Activated CD4-positive, alpha-beta T cell treated with anti-CD3 and anti-CD28 coated beads for 36 hours (primary cell): Measurements from ENCODE around the gene LCN10. TPM values are rescaled to one million over a fixed set of nuclear protein-coding genes. Genes with fewer than 3 reads are reported as not detected.
"Not testable (repeated sequence)": the region's sequence is repeated elsewhere in the genome, so short reads cannot be mapped to it uniquely, and the experiment has no call there.

Experiments
- ATAC-seq: fragments of 200-7000 bp; cut with Tn5 transposase; one replicate; pipeline ENCODE4 v1.10.0; 2021; ENCODE audit warnings: mild to moderate bottlenecking, moderate library complexity
- CTCF ChIA-PET: fragments of 350-600 bp; sonication (Branson Sonifier 250); formaldehyde crosslinking; loops from one replicate; lab custom pipeline; 2021; ENCODE audit warnings: antibody characterized with exemption; lab: Charles Lee
- POLR2A ChIA-PET: fragments of 350-600 bp; sonication (Branson Sonifier 250); formaldehyde crosslinking; loops from one replicate; lab custom pipeline; 2021; ENCODE audit warnings: antibody characterized with exemption, inconsistent platforms; lab: Charles Lee
- DNase-seq: peaks from one replicate; pipeline ENCODE4 v3.0.0-alpha.2; 2020
- H3K27ac Mint-ChIP-seq: one replicate; pipeline ENCODE4 v1.8.0; 2021; ENCODE audit warnings: mixed read lengths
- H3K27me3 Mint-ChIP-seq: one replicate; pipeline ENCODE4 v1.8.0; 2021; ENCODE audit warnings: mixed read lengths
- H3K36me3 Mint-ChIP-seq: one replicate; pipeline ENCODE4 v1.8.0; 2021; ENCODE audit warnings: low read depth, mixed read lengths
- H3K4me1 Mint-ChIP-seq: one replicate; pipeline ENCODE4 v1.8.0; 2021; ENCODE audit warnings: mixed read lengths
- H3K4me3 Mint-ChIP-seq: one replicate; pipeline ENCODE4 v1.8.0; 2021; ENCODE audit warnings: mild to moderate bottlenecking, moderate library complexity, mixed read lengths
- H3K9me3 Mint-ChIP-seq: one replicate; pipeline ENCODE4 v1.8.0; 2021; ENCODE audit warnings: low read depth, mixed read lengths
- intact Hi-C, 2 experiments: fragments of 100-400 bp; cut with DNase I in 1 of 2; cut with micrococcal nuclease in 1 of 2; formaldehyde crosslinking; loops; one replicate each; pipeline versions ENCODE4 v1.14.2 to v1.15.1; 2022 to 2024; cut with DNase I, micrococcal nuclease
- total RNA-seq, 2 experiments: library from RNA; stranded (reverse); gene quantifications; one replicate each; pipeline ENCODE4 v1.2.3, GENCODE V29; 2021

Gene LCN10
- total RNA-seq, 2 experiments from 2014 or later: 0.71 to 1.2 TPM

DNA sequence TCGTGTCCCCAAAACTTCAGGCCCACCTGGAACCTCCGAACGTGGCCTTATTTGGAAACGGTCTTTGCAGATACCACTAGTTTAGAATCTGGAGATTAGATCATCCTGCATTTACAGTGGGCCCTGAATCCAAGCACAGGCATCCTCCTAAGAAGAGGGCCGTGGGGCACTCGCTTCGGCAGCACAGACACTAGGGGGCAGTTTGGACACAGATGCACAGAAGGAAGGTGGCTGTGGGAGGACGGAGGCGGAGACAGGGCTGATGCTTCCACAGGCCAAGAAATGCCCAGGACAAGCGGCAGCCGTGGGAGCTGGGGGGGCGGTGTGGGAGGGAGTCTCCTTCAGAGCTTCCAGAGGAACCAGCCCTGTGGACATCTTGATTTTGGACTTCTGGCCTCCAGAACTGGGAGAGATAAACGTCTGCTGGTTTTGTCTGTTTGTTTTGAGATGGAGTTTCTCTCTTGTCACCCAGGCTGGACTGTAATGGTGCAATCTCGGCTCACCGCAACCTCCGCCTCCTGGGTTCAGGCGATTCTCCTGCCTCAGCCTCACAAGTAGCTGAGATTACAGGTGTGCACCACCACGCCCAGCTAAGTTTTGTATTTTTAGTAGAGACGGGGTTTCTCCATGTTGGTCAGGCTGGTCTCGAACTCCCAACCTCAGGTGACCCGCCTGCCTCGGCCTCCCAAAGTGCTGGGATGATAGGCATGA, 18.2 kb upstream of the LCN10 start:
- ATAC-seq: peak; percentile 34
- H3K4me1 Mint-ChIP-seq, H3K4me3 Mint-ChIP-seq, H3K9me3 Mint-ChIP-seq, H3K36me3 Mint-ChIP-seq, H3K27me3 Mint-ChIP-seq, intact Hi-C loops, H3K27ac Mint-ChIP-seq: not testable (repeated sequence)
- peak; percentile 58 for DNase-seq
- ChIA-PET POLR2A (interaction anchor here (0.6 kb wide), 1 partner anchor 10 kb away, joined by 3 read pairs; no protein-coding TSS in a partner anchor), CTCF (interaction anchor here (0.7 to 1.6 kb wide), 3 partner anchors 10 to 1257 kb away, joined by 3 to 4 read pairs (median 4); no protein-coding TSS in a partner anchor)

DNA sequence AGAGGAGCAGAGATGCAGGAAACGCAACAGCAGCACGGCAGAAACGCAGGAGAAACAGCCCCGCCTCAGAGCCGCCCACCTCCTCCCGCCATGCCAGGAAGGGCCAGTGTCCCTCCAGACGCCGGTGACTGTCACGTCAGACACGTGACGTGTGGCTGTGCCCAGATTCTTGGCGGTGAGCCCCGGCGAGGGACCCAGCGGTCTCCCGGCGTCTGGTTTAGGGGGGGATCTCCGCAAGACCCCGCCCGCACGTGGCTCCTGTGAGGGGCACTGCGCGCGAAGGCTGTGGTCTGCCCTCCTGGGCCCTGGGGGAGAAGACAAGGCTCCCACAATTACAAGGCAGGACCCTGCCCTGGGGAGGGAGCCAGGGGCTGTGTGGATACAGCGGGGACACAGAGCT, 17.7 kb upstream of the LCN10 start:
- intact Hi-C loops: no loop called here
- no peak overlapping the region for H3K4me3 Mint-ChIP-seq
- no peak for ATAC-seq
- peaks cover 9% of the 10 kb centered on the region for H3K9me3 Mint-ChIP-seq
- no peak for DNase-seq
- H3K27ac Mint-ChIP-seq: no peak overlapping the region
- ChIA-PET CTCF (interaction anchor here (0.6 to 1.6 kb wide), 5 partner anchors 10 to 1256 kb away, joined by 3 to 4 read pairs (median 4); no protein-coding TSS in a partner anchor), POLR2A (no interaction called here)
- peaks cover 9% of the 10 kb centered on the region for H3K27me3 Mint-ChIP-seq
- peaks cover 2% of the 10 kb centered on the region for H3K36me3 Mint-ChIP-seq
- no peaks in the 10 kb centered on the region for H3K4me1 Mint-ChIP-seq

DNA sequence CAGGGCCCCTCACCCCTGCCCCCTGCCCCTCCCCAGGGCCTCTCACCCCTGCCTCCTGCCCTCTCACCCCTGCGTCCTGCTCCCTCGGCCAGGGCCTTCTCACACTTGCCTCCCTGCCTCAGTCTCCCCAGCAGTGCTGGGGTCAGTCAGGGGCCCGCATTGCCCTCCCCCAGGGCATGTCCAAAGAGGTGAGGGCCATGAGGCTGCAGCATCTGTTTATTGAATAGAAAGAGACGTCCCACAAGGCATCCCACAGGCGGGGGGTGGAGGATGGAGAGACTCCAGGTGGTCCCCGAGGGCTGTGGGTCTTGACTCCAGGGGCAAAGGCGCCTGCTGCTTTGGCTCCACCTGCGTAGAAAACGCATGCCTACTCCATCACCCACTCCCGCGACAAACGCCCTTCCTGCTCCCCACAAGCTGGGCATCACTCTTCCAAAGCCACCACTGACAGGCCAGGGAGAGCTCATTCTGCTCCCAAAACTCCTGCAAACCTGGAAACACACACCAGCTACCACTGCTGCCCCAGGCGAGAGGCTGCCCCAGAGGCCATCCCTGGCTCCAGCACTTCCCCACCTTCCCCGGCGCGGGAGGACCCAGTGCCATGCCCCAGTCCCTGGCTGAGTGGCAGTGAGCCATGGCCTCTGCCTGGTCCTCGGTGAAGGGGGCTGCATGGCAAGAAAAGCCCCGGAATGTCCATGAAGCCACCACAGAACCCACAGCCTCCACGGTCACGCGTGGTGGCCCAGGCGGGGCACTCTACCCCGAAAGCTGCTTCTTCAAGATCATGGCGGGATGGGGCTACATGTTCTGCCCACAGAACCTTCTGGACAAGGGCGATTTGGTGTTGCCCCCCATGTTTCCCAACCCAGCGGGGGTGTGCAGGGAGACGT, 16.9 kb upstream of the LCN10 start:
- no peak overlapping the region for H3K27ac Mint-ChIP-seq
- peaks cover 11% of the 10 kb centered on the region for H3K9me3 Mint-ChIP-seq
- no peak overlapping the region for H3K4me3 Mint-ChIP-seq
- POLR2A ChIA-PET: no interaction called here
- DNase-seq (no peak), ATAC-seq (no peak)
- intact Hi-C loops: no loop called here
- CTCF ChIA-PET: interaction anchor here (0.6 to 1.6 kb wide), 5 partner anchors 9 to 276 kb away, joined by 3 to 4 read pairs (median 4); no protein-coding TSS in a partner anchor
- peaks cover 2% of the 10 kb centered on the region for H3K36me3 Mint-ChIP-seq
- H3K4me1 Mint-ChIP-seq: no peaks in the 10 kb centered on the region
- peaks cover 9% of the 10 kb centered on the region for H3K27me3 Mint-ChIP-seq

DNA sequence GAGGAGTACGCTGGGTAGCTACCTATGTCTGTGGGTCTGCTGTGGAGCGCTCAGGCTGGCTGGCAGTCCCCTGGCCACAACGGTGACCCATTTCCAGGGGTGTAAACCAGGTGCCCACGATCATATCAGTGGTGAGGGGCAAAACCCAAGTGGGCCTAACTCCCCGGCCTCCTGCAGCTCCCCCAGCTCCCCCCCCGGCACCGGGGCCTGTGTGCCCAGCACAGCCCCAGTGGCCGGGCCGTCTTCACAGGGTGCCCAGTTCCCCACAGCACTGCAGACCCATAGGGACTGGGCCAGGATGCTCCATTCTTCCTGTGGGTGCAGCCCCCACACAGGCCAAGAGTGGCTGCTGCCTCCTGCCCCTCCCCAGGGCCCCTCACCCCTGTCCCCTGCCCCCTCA, 16.3 kb upstream of the LCN10 start:
- CTCF ChIA-PET: interaction anchor here (0.6 to 1.6 kb wide), 4 partner anchors 8 to 276 kb away, joined by 3 to 4 read pairs (median 4); no protein-coding TSS in a partner anchor
- ATAC-seq (no peak), DNase-seq (no peak)
- Mint-ChIP-seq H3K4me3 (no peak overlapping the region), H3K27ac (no peak overlapping the region), H3K36me3 (peaks cover 2% of the 10 kb centered on the region), H3K9me3 (peaks cover 11% of the 10 kb centered on the region), H3K4me1 (no peaks in the 10 kb centered on the region), H3K27me3 (peaks cover 9% of the 10 kb centered on the region)
- POLR2A ChIA-PET: no interaction called here
- intact Hi-C loops: no loop called here

DNA sequence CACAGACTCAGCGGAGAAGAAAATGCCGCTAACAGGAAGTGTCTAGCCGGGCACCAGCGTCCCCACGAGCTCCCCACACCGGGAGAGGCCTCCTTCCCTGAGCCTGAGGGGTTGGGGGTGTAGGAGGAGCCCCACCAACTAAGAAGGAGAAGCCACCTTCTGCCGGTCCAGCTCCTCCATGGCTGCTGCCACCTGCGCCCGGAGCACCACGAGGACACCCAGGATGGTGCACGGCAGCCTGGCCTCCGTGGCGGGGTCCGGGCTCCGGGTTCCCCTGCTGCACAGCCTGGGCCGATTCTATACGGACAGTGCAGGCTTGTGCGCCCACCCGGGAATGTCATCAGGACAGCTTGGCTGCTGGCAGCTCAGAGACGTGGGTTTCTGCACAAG, 15.0 kb upstream of the LCN10 start:
- POLR2A ChIA-PET: no interaction called here
- no peak overlapping the region for H3K27ac Mint-ChIP-seq
- CTCF ChIA-PET: interaction anchor here (0.6 to 1.5 kb wide), 7 partner anchors 9 to 479 kb away, joined by 3 to 8 read pairs (median 3); no protein-coding TSS in a partner anchor
- intact Hi-C loops: no loop called here
- no peak for DNase-seq
- no peak overlapping the region for H3K4me3 Mint-ChIP-seq
- H3K36me3 Mint-ChIP-seq: peaks cover 2% of the 10 kb centered on the region
- H3K9me3 Mint-ChIP-seq: peaks cover 11% of the 10 kb centered on the region
- no peak for ATAC-seq
- H3K27me3 Mint-ChIP-seq: peaks cover 9% of the 10 kb centered on the region
- H3K4me1 Mint-ChIP-seq: no peaks in the 10 kb centered on the region

DNA sequence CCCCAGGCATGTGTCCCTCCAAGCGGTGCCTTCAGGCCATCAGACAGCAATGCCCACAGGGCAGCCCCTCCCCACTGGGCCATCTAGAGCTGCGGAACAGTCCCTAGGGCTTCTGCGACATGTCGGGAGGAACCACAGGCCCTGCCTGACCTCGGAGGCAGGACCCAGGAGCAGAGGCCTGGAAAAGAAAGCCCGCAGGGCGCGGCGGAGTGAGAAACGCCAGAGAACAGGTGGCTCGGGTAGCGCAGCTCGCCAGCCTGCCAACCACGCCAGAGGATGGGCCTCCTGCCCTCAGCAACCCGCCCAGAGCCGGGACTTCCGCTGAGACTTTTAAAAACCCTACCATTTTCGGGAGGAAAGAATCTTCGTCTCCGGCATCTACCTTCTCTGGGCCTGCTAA, 14.6 kb upstream of the LCN10 start:
- intact Hi-C loops: no loop called here
- POLR2A ChIA-PET: no interaction called here
- CTCF ChIA-PET: interaction anchor here (0.6 to 1.5 kb wide), 5 partner anchors 20 to 479 kb away, joined by 3 to 8 read pairs (median 3); no protein-coding TSS in a partner anchor
- Mint-ChIP-seq H3K4me1 (no peaks in the 10 kb centered on the region), H3K27ac (no peak overlapping the region), H3K36me3 (peaks cover 6% of the 10 kb centered on the region), H3K27me3 (peaks cover 13% of the 10 kb centered on the region), H3K4me3 (no peak overlapping the region), H3K9me3 (peaks cover 14% of the 10 kb centered on the region)
- no peak for ATAC-seq
- DNase-seq: no peak

DNA sequence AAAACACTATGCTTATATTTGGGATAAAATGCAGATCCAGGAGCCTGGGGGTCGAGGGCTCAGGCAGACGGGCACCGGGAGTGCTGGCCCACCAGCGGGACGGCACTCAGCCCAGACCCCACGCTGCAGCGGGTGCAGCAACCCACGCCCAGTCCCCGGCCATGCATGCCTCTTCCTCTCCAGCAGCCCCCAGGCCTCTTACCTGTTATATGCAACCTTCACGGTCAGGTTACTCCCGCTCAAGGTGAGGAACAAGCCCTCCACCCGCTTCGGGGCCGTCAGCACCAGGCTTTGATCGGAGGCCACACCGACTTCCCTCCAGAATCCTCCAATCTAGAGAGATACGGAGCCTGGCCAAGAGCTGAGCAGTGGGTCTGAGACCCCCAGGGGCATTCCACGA, 14.1 kb upstream of the LCN10 start:
- H3K9me3 Mint-ChIP-seq: peaks cover 18% of the 10 kb centered on the region
- intact Hi-C loops: no loop called here
- peaks cover 8% of the 10 kb centered on the region for H3K36me3 Mint-ChIP-seq
- ChIA-PET CTCF (interaction anchor here (1.5 kb wide), 1 partner anchor 21 kb away, joined by 8 read pairs; no protein-coding TSS in a partner anchor), POLR2A (no interaction called here)
- H3K27ac Mint-ChIP-seq: no peak overlapping the region
- no peak overlapping the region for H3K4me3 Mint-ChIP-seq
- ATAC-seq (no peak), DNase-seq (no peak)
- peaks cover 16% of the 10 kb centered on the region for H3K27me3 Mint-ChIP-seq
- no peaks in the 10 kb centered on the region for H3K4me1 Mint-ChIP-seq

DNA sequence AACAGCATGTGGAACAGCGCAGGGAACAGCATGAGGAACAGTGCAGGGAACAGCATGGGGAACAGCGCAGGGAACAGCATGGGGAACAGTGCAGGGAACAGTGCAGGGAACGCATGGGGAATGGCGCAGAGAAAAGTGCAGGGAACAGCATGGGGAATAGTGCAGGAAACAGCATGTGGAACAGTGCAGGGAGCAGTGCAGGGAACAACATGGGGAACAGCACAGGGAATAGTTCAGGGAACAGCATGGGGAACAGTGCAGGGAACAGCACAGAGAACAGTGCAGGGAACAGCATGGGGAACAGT, 13.3 kb upstream of the LCN10 start:
- Mint-ChIP-seq H3K27ac (no peak overlapping the region), H3K4me1 (peaks cover under 1% of the 10 kb centered on the region), H3K27me3 (peaks cover 16% of the 10 kb centered on the region), H3K36me3 (peaks cover 8% of the 10 kb centered on the region), H3K9me3 (peaks cover 22% of the 10 kb centered on the region), H3K4me3 (no peak overlapping the region)
- DNase-seq (no peak), ATAC-seq (no peak)
- POLR2A ChIA-PET: no interaction called here
- intact Hi-C loops: no loop called here
- CTCF ChIA-PET: no interaction called here

DNA sequence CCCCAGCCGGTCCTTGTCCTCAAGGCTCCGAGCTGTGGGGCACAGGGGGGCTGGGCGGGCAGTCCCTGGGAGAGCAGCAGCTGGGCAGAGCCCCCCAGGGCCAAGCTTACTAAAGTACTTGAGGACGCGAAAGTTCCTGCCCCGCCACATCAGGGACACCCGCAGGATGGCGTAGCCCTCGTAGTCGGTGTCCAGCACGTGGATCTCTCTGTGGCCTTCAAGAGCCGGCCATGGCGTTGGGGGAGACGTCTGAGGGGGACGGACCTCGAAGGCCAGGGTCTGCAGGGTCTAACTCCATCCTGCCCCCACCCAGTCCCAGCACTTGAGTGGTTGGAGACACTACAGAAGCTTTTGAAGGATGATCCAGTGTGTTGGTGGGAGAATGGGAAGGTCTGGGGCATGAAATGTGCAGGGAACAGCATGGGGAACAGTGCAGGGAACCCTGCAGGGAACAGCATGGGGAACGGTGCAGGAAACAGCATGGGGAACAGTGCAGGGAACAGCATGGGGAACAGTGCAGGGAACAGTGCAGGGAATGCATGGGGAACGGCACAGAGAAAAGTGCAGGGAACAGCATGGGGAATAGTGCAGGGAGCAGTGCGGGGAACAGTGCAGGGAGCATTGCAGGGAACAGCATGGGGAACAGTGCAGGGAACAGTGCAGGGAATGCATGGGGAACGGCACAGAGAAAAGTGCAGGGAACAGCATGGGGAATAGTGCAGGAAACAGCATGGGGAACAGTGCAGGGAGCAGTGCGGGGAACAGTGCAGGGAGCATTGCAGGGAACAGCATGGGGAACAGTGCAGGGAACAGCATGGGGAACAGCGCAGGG, 12.8 kb upstream of the LCN10 start:
- H3K27ac Mint-ChIP-seq, DNase-seq, ATAC-seq, intact Hi-C loops, H3K4me3 Mint-ChIP-seq, H3K36me3 Mint-ChIP-seq, H3K4me1 Mint-ChIP-seq: not testable (repeated sequence)
- Mint-ChIP-seq H3K9me3 (peaks cover 24% of the 10 kb centered on the region), H3K27me3 (peaks cover 16% of the 10 kb centered on the region)
- ChIA-PET POLR2A (interaction anchor here (0.6 kb wide), 1 partner anchor 27 kb away, joined by 3 read pairs; no protein-coding TSS in a partner anchor), CTCF (interaction anchor here (0.5 kb wide), 1 partner anchor 15 kb away, joined by 3 read pairs; no protein-coding TSS in a partner anchor)

DNA sequence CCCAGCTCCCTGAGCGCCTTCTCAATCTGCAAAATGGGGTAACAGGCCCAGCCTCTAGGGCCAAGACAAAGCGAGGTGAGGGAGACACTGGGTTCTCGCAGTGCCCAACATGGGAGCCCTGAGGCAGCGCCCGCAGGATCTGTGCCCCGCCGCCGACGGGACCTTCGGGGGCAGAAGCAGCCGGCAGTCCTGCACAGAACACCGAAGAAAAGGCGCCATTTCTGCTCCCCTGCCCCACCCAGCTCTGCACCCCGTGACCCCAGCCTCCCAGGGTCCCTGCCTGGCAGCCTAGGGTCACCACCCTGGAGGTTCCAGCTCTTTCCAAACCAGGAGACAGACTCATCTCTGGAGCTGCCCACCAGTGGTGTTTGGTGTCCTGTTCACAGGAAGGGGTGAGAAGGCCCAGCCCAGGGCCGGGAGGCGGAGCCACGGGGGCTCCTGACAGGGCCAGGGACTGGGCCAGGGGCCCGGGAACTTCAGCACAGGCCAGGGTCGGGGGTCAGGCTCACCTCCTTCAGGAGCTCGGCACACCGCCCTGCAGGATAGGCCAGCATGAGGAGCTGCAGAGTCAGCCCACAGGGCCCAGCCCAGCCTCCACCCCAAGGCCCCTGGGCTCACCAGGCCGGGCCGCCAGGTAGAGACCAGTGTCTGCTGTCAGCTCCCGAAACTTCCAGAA, 12.0 kb upstream of the LCN10 start:
- ATAC-seq (no peak), DNase-seq (no peak)
- Mint-ChIP-seq H3K4me1 (peaks cover 12% of the 10 kb centered on the region), H3K9me3 (peaks cover 24% of the 10 kb centered on the region), H3K4me3 (no peak overlapping the region), H3K27ac (no peak overlapping the region), H3K27me3 (peaks cover 14% of the 10 kb centered on the region), H3K36me3 (peaks cover 8% of the 10 kb centered on the region)
- CTCF ChIA-PET: interaction anchor here (0.5 kb wide), 1 partner anchor 16 kb away, joined by 3 read pairs; no protein-coding TSS in a partner anchor
- intact Hi-C loops: no loop called here
- POLR2A ChIA-PET: interaction anchor here (0.6 kb wide), 1 partner anchor 27 kb away, joined by 3 read pairs; no protein-coding TSS in a partner anchor
